Liver (tissue), 9 donors: ENCODE data around the gene MOB1B. TPM values are rescaled to one million over a fixed set of nuclear protein-coding genes. Genes with fewer than 3 reads are reported as not detected.

Experiments
- DNase-seq: peaks from one replicate; pipeline ENCODE4 v3.0.0-alpha.2; 2017; ENCODE audit warnings: low spot score
- H3K27ac ChIP-seq, 2 donors: one replicate each; pipeline ENCODE4 v1.7.0; 2013; ENCODE audit warnings: inconsistent platforms in 2 of 2, low read length in 2 of 2, control low read depth in 1 of 2, low read depth in 1 of 2, mild to moderate bottlenecking in 1 of 2
- H3K27me3 ChIP-seq, 4 donors: one replicate each; pipeline versions ENCODE4 v1.6.1 to v1.7.0; 2013; ENCODE audit warnings: low read length in 3 of 4, inconsistent platforms in 1 of 4, mild to moderate bottlenecking in 1 of 4, moderate library complexity in 1 of 4; ENCODE audit not compliant: control insufficient read depth in 4 of 4, insufficient read depth in 4 of 4
- H3K36me3 ChIP-seq, 4 donors: one replicate each; pipeline versions ENCODE4 v1.6.1 to v1.7.0; 2013; ENCODE audit warnings: low read length in 3 of 4, mild to moderate bottlenecking in 3 of 4, low read depth in 1 of 4, moderate library complexity in 1 of 4; ENCODE audit not compliant: control insufficient read depth in 4 of 4, insufficient read depth in 3 of 4
- H3K4me1 ChIP-seq, 4 donors: one replicate each; pipeline versions ENCODE4 v1.6.1 to v1.7.0; 2013; ENCODE audit warnings: low read length in 3 of 4, mild to moderate bottlenecking in 3 of 4, moderate library complexity in 1 of 4; ENCODE audit not compliant: control insufficient read depth in 4 of 4, insufficient read depth in 4 of 4
- H3K4me3 ChIP-seq, 3 donors: one replicate each; pipeline versions ENCODE4 v1.6.1 to v1.7.0; 2013; ENCODE audit warnings: low read length in 3 of 3, control low read depth in 1 of 3, low read depth in 1 of 3, mild to moderate bottlenecking in 1 of 3
- H3K9ac ChIP-seq, 2 donors: one replicate each; pipeline ENCODE4 v1.7.0; 2013; ENCODE audit warnings: low read length in 2 of 2, mild to moderate bottlenecking in 2 of 2, moderate library complexity in 2 of 2, control low read depth in 1 of 2, low read depth in 1 of 2
- H3K9me3 ChIP-seq, 4 donors: one replicate each; pipeline versions ENCODE4 v1.6.1 to v1.7.0; 2013; ENCODE audit warnings: low read length in 3 of 4; ENCODE audit not compliant: control insufficient read depth in 4 of 4
- ATF3 ChIP-seq: IDR thresholded peaks from 2 replicates; pipeline ENCODE4 v1.6.1; 2016; ENCODE audit warnings: antibody characterized with exemption
- EGR1 ChIP-seq, 2 donors: IDR thresholded peaks; 2 replicates each; pipeline ENCODE4 v1.6.1; 2016 to 2018; ENCODE audit warnings: antibody characterized with exemption in 2 of 2, low read depth in 2 of 2
- FOXA1 ChIP-seq: IDR thresholded peaks from 2 replicates; pipeline ENCODE4 v1.6.1; 2016; ENCODE audit warnings: antibody characterized with exemption
- FOXA2 ChIP-seq: IDR thresholded peaks from 2 replicates; pipeline ENCODE4 v1.6.1; 2016; ENCODE audit warnings: antibody characterized with exemption
- GABPA ChIP-seq, 2 donors: IDR thresholded peaks in 1 of 2; conservative IDR thresholded peaks in 1 of 2; 2 replicates each; pipeline ENCODE4 v1.6.1; 2016; ENCODE audit warnings: antibody characterized with exemption in 2 of 2, mild to moderate bottlenecking in 1 of 2, moderate library complexity in 1 of 2
- HNF4A ChIP-seq, 2 donors: conservative IDR thresholded peaks; 2 replicates each; pipeline ENCODE4 v1.6.1; 2016; ENCODE audit warnings: antibody characterized with exemption in 2 of 2, mild to moderate bottlenecking in 2 of 2
- HNF4G ChIP-seq: IDR thresholded peaks from 2 replicates; pipeline ENCODE4 v1.6.1; 2016; ENCODE audit warnings: antibody characterized with exemption
- JUND ChIP-seq, 2 donors: IDR thresholded peaks; 2 replicates each; pipeline ENCODE4 v1.6.1; 2016; ENCODE audit warnings: antibody characterized with exemption in 2 of 2
- NR2F2 ChIP-seq: IDR thresholded peaks from 2 replicates; pipeline ENCODE4 v1.6.1; 2016; ENCODE audit warnings: antibody characterized with exemption
- RAD21 ChIP-seq, 2 donors: IDR thresholded peaks; 2 replicates each; pipeline ENCODE4 v1.6.1; 2016; ENCODE audit warnings: antibody characterized with exemption in 2 of 2, mild to moderate bottlenecking in 2 of 2
- RXRA ChIP-seq, 2 donors: IDR thresholded peaks; 2 replicates each; pipeline ENCODE4 v1.6.1; 2017 to 2018; ENCODE audit warnings: antibody characterized with exemption in 2 of 2, mild to moderate bottlenecking in 1 of 2
- SP1 ChIP-seq: IDR thresholded peaks from 2 replicates; pipeline ENCODE4 v1.6.1; 2018; ENCODE audit warnings: antibody characterized with exemption, mild to moderate bottlenecking
- TAF1 ChIP-seq: conservative IDR thresholded peaks from 2 replicates; pipeline ENCODE4 v1.6.1; 2016; ENCODE audit warnings: antibody characterized with exemption, mild to moderate bottlenecking
- YY1 ChIP-seq: IDR thresholded peaks from 2 replicates; pipeline ENCODE4 v1.6.1; 2016; ENCODE audit warnings: antibody characterized with exemption, mild to moderate bottlenecking
- ZBTB33 ChIP-seq: IDR thresholded peaks from 2 replicates; pipeline ENCODE4 v1.6.1; 2016; ENCODE audit warnings: antibody characterized with exemption
- WGBS: extraction: QIAGEN DNeasy Blood & Tissue Kit; methylation state at CpG from one replicate; pipeline ENCODE4 v1.1.7; 2013; 5-methylcytosine and 5-hydroxymethylcytosine counted together
- polyA plus RNA-seq, 2 donors: library from polyadenylated mRNA; stranded (reverse) in 1 of 2; unstranded in 1 of 2; fragments of 200-250 nt in 1 of 2; fragments of >200 nt in 1 of 2; fragmentation: Nextera tagmentation in 1 of 2; extraction: Ambion mirVana in 1 of 2; gene quantifications; one replicate each; pipeline versions ENCODE4 v1.2.1 to v1.2.3, GENCODE V29; 2013 to 2015
- total RNA-seq, 2 donors: library from RNA; depleted of rRNA; stranded (reverse); fragments of >200 nt; gene quantifications; one replicate each; pipeline ENCODE4 v1.2.3, GENCODE V29; 2014
- TF ChIP-seq, protein P1 (sequence below): fragments of 150-350 bp; IDR thresholded peaks from 2 replicates; pipeline ENCODE4 v1.5.1; 2017; ENCODE audit warnings: improper control_type of control experiment, low read depth, low read length; ENCODE audit not compliant: missing input control
- TF ChIP-seq, protein P2 (sequence below): IDR thresholded peaks from 2 replicates; pipeline ENCODE4 v1.6.1; 2016; ENCODE audit warnings: antibody characterized with exemption, mild to moderate bottlenecking
- TF ChIP-seq, protein P3 (sequence below): IDR thresholded peaks from 2 replicates; pipeline ENCODE4 v1.6.1; 2016; ENCODE audit warnings: antibody characterized with exemption
- donor health status: healthy.
- donor health status: healthy.
- donor health status: healthy.
- donor health status: healthy.
- donor health status: healthy.

MOB1B gene
- total and polyA plus RNA-seq, 4 donors = 2.1 to 69.0 (median 3.7) TPM

- no peak overlapping the region for H3K27ac ChIP-seq
- 88% methylated on average over 14 of the region's 14 CpGs for WGBS
- peaks cover 0 to 4% (median 3%) of the 10 kb centered on the region in 4 donors for H3K4me1 ChIP-seq
- H3K36me3 ChIP-seq = no peaks in the 10 kb centered on the region
- no peaks in the 10 kb centered on the region for H3K27me3 ChIP-seq
- H3K9ac ChIP-seq = no peak overlapping the region
- H3K4me3 ChIP-seq = no peak overlapping the region
- H3K9me3 ChIP-seq = no peaks in the 10 kb centered on the region
- DNase-seq = no peak
- TF ChIP-seq ZBTB33 (no peak), JUND (IDR thresholded peaks at IDR 0.05) (no peak), TAF1 (no peak), YY1 (no peak), NR2F2 (no peak), HNF4A (conservative IDR thresholded peaks at IDR 0.05) (no peak), FOXA1 (no peak), ATF3 (no peak), GABPA (IDR thresholded peaks at IDR 0.05 in 1 of 2, conservative IDR thresholded peaks at IDR 0.05 in 1 of 2) (no peak), RAD21 (IDR thresholded peaks at IDR 0.05) (no peak), SP1 (no peak), FOXA2 (no peak), EGR1 (IDR thresholded peaks at IDR 0.05; ENCODE audit: low read depth in 2 of 2) (no peak), RXRA (IDR thresholded peaks at IDR 0.05) (no peak), HNF4G (no peak)
- TF ChIP-seq, protein P1, sequence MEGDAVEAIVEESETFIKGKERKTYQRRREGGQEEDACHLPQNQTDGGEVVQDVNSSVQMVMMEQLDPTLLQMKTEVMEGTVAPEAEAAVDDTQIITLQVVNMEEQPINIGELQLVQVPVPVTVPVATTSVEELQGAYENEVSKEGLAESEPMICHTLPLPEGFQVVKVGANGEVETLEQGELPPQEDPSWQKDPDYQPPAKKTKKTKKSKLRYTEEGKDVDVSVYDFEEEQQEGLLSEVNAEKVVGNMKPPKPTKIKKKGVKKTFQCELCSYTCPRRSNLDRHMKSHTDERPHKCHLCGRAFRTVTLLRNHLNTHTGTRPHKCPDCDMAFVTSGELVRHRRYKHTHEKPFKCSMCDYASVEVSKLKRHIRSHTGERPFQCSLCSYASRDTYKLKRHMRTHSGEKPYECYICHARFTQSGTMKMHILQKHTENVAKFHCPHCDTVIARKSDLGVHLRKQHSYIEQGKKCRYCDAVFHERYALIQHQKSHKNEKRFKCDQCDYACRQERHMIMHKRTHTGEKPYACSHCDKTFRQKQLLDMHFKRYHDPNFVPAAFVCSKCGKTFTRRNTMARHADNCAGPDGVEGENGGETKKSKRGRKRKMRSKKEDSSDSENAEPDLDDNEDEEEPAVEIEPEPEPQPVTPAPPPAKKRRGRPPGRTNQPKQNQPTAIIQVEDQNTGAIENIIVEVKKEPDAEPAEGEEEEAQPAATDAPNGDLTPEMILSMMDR = no peak
- TF ChIP-seq, protein P2, sequence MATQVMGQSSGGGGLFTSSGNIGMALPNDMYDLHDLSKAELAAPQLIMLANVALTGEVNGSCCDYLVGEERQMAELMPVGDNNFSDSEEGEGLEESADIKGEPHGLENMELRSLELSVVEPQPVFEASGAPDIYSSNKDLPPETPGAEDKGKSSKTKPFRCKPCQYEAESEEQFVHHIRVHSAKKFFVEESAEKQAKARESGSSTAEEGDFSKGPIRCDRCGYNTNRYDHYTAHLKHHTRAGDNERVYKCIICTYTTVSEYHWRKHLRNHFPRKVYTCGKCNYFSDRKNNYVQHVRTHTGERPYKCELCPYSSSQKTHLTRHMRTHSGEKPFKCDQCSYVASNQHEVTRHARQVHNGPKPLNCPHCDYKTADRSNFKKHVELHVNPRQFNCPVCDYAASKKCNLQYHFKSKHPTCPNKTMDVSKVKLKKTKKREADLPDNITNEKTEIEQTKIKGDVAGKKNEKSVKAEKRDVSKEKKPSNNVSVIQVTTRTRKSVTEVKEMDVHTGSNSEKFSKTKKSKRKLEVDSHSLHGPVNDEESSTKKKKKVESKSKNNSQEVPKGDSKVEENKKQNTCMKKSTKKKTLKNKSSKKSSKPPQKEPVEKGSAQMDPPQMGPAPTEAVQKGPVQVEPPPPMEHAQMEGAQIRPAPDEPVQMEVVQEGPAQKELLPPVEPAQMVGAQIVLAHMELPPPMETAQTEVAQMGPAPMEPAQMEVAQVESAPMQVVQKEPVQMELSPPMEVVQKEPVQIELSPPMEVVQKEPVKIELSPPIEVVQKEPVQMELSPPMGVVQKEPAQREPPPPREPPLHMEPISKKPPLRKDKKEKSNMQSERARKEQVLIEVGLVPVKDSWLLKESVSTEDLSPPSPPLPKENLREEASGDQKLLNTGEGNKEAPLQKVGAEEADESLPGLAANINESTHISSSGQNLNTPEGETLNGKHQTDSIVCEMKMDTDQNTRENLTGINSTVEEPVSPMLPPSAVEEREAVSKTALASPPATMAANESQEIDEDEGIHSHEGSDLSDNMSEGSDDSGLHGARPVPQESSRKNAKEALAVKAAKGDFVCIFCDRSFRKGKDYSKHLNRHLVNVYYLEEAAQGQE = no peak
- TF ChIP-seq, protein P3, sequence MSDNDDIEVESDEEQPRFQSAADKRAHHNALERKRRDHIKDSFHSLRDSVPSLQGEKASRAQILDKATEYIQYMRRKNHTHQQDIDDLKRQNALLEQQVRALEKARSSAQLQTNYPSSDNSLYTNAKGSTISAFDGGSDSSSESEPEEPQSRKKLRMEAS = no peak
Observed at GRCh38 chr4:70915036-70915815, 13.1 kb downstream of the MOB1B start.
